BLaER1 (cell line): Measurements from ENCODE around the gene PDLIM4.
A peak's percentile ranks its signal among the peaks of the same experiment; 100 is the strongest.

Experiments
- H3K27ac ChIP-seq: shearing (Covaris generic); formaldehyde crosslinking; 2 replicates; pipeline ENCODE4 v1.8.1; 2022
- H3K27me3 ChIP-seq: shearing (Covaris generic); formaldehyde crosslinking; 2 replicates; pipeline ENCODE4 v1.8.1; 2022
- H3K36me3 ChIP-seq: shearing (Covaris generic); formaldehyde crosslinking; 2 replicates; pipeline ENCODE4 v1.8.1; 2022
- H3K4me1 ChIP-seq: shearing (Covaris generic); formaldehyde crosslinking; 2 replicates; pipeline ENCODE4 v1.8.1; 2022
- H3K4me2 ChIP-seq: shearing (Covaris generic); formaldehyde crosslinking; 2 replicates; pipeline ENCODE4 v1.8.1; 2022
- H3K4me3 ChIP-seq: shearing (Covaris generic); formaldehyde crosslinking; 2 replicates; pipeline ENCODE4 v1.8.1; 2022
- H3K9ac ChIP-seq: shearing (Covaris generic); formaldehyde crosslinking; 2 replicates; pipeline ENCODE4 v1.8.1; 2022
- H3K9me3 ChIP-seq: shearing (Covaris generic); formaldehyde crosslinking; 2 replicates; pipeline ENCODE4 v1.8.1; 2022
- H4K20me1 ChIP-seq: shearing (Covaris generic); formaldehyde crosslinking; 2 replicates; pipeline ENCODE4 v1.8.1; 2022
- Cebpa-rat ChIP-seq: shearing (Covaris generic); IDR thresholded peaks from 2 replicates; pipeline ENCODE4 v1.8.1; 2022

Gene PDLIM4

GRCh38 chr5:132257131-132258101 is at the start of gene PDLIM4:
PDLIM4 (plus strand) TSS chr5:132257696; CDS start chr5:132257735, 39 bp downstream.
- Histone ChIP-seq H4K20me1 (no peaks in the 10 kb centered on the region), H3K9ac (no peak within 1 kb of the TSS), H3K36me3 (no peaks in the 10 kb centered on the region), H3K9me3 (no peaks in the 10 kb centered on the region), H3K27ac (no peak within 1 kb of the TSS), H3K4me3 (no peak within 1 kb of the TSS), H3K27me3 (no peaks in the 10 kb centered on the region), H3K4me2 (no peak within 1 kb of the TSS), H3K4me1 (peaks cover 7% of the 10 kb centered on the region)
- no peak for TF ChIP-seq Cebpa-rat

GRCh38 chr5:132207778-132208177 is 49.7 kb upstream of the PDLIM4 start:
- Histone ChIP-seq H3K27me3 (no peaks in the 10 kb centered on the region), H3K27ac (peak overlapping the region; percentile 97), H3K9ac (peak overlapping the region; percentile 30; the same call in 1 of the 2 replicates), H3K4me3 (peak overlapping the region; percentile 26; the same call in 1 of the 2 replicates), H3K4me1 (peaks cover 94% of the 10 kb centered on the region), H4K20me1 (no peaks in the 10 kb centered on the region), H3K4me2 (peak overlapping the region; percentile 80), H3K9me3 (no peaks in the 10 kb centered on the region), H3K36me3 (peaks cover 36% of the 10 kb centered on the region)
- no peak for TF ChIP-seq Cebpa-rat

DNA sequence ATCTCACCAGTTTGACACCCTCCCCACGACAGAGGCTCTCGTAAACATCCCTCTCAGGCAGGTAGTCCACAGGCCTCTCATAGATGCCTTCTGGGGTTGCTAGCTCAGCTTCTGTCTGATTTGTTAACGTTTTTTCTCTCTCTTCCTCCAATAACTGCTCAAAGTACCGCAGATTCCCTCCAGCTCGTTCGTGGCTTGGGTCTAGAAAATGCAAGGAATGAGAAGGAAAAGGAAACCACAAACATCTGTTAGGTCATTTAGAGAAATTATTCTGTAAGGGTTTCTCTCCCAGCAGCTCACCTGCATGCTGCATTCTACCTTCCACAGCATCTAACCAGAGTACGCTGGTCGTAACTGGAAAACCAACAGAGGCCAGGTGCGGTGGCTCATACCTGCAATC is 48.4 kb upstream of the PDLIM4 start:
- peak overlapping the region; percentile 8; the same call in 1 of the 2 replicates for H3K4me3 ChIP-seq

DNA sequence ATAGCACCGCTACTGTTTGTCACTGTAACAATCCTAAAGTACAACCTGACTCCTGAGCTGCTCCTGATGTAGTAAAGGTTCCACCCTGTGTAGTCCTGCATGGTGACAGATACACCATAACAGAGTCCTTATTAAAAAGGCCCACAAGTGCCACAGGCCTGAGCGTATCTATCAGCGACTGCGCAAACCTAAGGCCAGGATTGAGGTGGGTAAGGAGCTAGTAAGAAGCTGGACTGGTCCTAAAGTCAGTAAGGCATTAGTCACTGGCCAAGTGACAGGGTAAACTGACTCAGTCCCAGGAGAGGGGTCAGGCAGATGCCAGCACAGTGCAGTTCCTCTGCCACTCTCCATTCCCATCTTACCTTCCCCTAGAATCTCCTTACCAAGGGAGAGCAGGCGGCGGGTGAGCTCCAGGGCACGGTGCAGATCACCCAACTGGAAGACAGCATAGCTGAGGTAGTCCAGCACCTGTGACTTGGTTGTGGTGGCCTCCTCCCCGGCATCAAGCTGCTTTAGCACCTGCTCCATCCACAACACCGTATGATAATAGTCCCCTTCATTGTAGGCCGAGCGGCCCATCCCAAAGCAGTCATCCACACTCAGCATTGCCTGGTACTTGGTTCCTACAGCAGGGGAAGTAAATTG is 47.5 kb upstream of the PDLIM4 start:
- peak overlapping the region; percentile 82 for H3K27ac ChIP-seq
- peaks cover 71% of the 10 kb centered on the region for H3K4me1 ChIP-seq
- no peak overlapping the region for H3K4me3 ChIP-seq
- H3K27me3 ChIP-seq: no peaks in the 10 kb centered on the region
- no peak for TF ChIP-seq Cebpa-rat
- peaks cover 53% of the 10 kb centered on the region for H3K36me3 ChIP-seq
- peak overlapping the region; percentile 82 for H3K4me2 ChIP-seq
- H3K9me3 ChIP-seq: no peaks in the 10 kb centered on the region
- H4K20me1 ChIP-seq: no peaks in the 10 kb centered on the region
- no peak overlapping the region for H3K9ac ChIP-seq

More for the DNA sequence above, 48.4 kb upstream of the PDLIM4 start:
- TF ChIP-seq Cebpa-rat: no peak
- Histone ChIP-seq H3K9me3 (no peaks in the 10 kb centered on the region), H4K20me1 (no peaks in the 10 kb centered on the region), H3K27ac (peak overlapping the region; percentile 82), H3K4me2 (peak overlapping the region; percentile 82), H3K9ac (peak overlapping the region; percentile 65), H3K36me3 (peaks cover 44% of the 10 kb centered on the region), H3K4me1 (peaks cover 80% of the 10 kb centered on the region), H3K27me3 (no peaks in the 10 kb centered on the region)

DNA sequence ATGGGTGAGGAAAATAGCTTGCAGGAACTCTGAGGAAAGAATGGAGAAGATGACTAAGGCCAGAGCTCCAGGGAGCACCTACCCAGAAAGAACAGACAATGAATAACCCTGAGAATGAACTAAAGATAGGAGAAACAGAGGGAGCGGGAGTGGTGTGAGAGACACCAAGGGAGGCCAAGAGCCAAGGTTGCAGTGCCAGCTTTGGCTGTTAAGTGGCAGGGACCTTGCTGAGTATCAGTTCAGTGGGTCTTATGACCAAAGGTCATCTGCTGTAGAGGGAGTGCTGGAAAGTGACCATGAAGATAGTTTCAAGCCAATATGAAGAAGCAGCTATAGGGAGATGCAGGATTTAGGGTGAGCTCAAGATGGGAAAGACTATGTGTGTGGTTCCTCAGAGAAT is 46.6 kb upstream of the PDLIM4 start:
- no peak for TF ChIP-seq Cebpa-rat
- H3K4me1 ChIP-seq: peaks cover 62% of the 10 kb centered on the region
- H3K27me3 ChIP-seq: no peaks in the 10 kb centered on the region
- H3K9me3 ChIP-seq: no peaks in the 10 kb centered on the region
- peak overlapping the region; percentile 82 for H3K27ac ChIP-seq
- H3K9ac ChIP-seq: no peak overlapping the region
- H3K4me3 ChIP-seq: no peak overlapping the region
- peaks cover 62% of the 10 kb centered on the region for H3K36me3 ChIP-seq
- peak overlapping the region; percentile 29 for H3K4me2 ChIP-seq
- H4K20me1 ChIP-seq: no peaks in the 10 kb centered on the region

DNA sequence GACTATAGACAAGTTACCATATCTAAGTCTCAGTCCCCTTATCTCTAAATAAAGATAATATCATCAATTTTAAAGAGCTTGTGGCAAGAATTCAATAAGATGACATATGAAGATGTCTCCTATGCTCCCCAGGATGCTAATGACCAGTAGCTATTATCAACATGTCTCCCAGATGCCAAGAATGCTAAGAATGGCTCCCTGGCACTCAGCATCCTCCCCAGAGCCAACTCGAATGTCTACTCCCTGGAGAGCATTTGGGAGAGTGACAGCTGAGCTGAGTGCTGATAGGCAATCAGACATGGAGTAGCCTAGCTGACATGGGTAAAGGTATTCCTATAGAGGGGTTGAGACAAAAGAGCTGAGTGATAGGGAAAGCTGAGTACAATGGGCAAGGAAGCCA is 45.7 kb upstream of the PDLIM4 start:
- Histone ChIP-seq H3K4me1 (peaks cover 53% of the 10 kb centered on the region), H3K9me3 (no peaks in the 10 kb centered on the region), H3K36me3 (peaks cover 69% of the 10 kb centered on the region), H3K4me3 (no peak overlapping the region), H4K20me1 (no peaks in the 10 kb centered on the region), H3K4me2 (peak overlapping the region; percentile 29), H3K27ac (peak overlapping the region; percentile 82; the same call in 1 of the 2 replicates), H3K27me3 (no peaks in the 10 kb centered on the region), H3K9ac (no peak overlapping the region)
- TF ChIP-seq Cebpa-rat: no peak

GRCh38 chr5:132213666-132214065 is 43.8 kb upstream of the PDLIM4 start:
- no peak overlapping the region for H3K4me3 ChIP-seq
- TF ChIP-seq Cebpa-rat: no peak
- H3K4me2 ChIP-seq: no peak overlapping the region
- no peaks in the 10 kb centered on the region for H3K9me3 ChIP-seq
- H3K27ac ChIP-seq: no peak overlapping the region
- no peaks in the 10 kb centered on the region; the same call in 1 of the 2 replicates for H4K20me1 ChIP-seq
- H3K4me1 ChIP-seq: peaks cover 45% of the 10 kb centered on the region
- H3K9ac ChIP-seq: no peak overlapping the region
- H3K36me3 ChIP-seq: peaks cover 87% of the 10 kb centered on the region
- H3K27me3 ChIP-seq: no peaks in the 10 kb centered on the region

DNA sequence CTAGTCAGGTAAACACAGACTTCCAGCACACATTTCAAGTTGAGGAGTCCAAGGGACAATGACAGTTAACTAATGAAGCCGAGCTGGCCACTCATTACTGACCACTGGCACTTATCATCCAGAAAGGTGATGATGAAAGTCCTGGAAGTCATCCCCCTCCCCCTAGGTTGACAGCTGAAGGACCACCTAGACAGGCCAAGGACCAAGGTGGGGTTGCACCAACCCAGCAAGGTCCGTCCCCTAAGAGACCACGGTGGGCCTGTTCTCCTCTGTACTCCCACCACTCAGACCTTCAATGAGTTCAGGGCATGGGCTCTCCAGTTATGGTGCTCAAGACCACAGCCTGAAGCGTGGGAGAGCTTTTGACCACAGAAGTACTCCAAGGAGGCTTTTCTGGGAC is 43.0 kb upstream of the PDLIM4 start:
- no peaks in the 10 kb centered on the region for H3K9me3 ChIP-seq
- H3K27me3 ChIP-seq: no peaks in the 10 kb centered on the region
- H3K36me3 ChIP-seq: peaks cover 96% of the 10 kb centered on the region
- no peak overlapping the region for H3K4me3 ChIP-seq
- H3K9ac ChIP-seq: no peak overlapping the region
- no peaks in the 10 kb centered on the region; the same call in 1 of the 2 replicates for H4K20me1 ChIP-seq
- no peak overlapping the region for H3K27ac ChIP-seq
- H3K4me1 ChIP-seq: peaks cover 36% of the 10 kb centered on the region
- TF ChIP-seq Cebpa-rat: no peak
- H3K4me2 ChIP-seq: no peak overlapping the region

- Histone ChIP-seq H3K9me3 (no peaks in the 10 kb centered on the region), H3K4me2 (no peak overlapping the region), H3K4me3 (no peak overlapping the region), H3K9ac (no peak overlapping the region), H3K36me3 (peaks cover 97% of the 10 kb centered on the region), H3K27ac (peak overlapping the region; percentile 21), H3K4me1 (peaks cover 28% of the 10 kb centered on the region), H3K27me3 (no peaks in the 10 kb centered on the region), H4K20me1 (no peaks in the 10 kb centered on the region; the same call in 1 of the 2 replicates)
- TF ChIP-seq Cebpa-rat: no peak
These were observed 42.2 kb upstream of the PDLIM4 start for GRCh38 chr5:132215329-132215728.

- H3K9me3 ChIP-seq: no peaks in the 10 kb centered on the region
- no peak overlapping the region for H3K4me2 ChIP-seq
- peaks cover 26% of the 10 kb centered on the region for H3K4me1 ChIP-seq
- peaks cover 75% of the 10 kb centered on the region for H3K36me3 ChIP-seq
- no peak for TF ChIP-seq Cebpa-rat
- no peak overlapping the region for H3K9ac ChIP-seq
- H3K27ac ChIP-seq: no peak overlapping the region
- H3K27me3 ChIP-seq: no peaks in the 10 kb centered on the region
- no peak overlapping the region for H3K4me3 ChIP-seq
- H4K20me1 ChIP-seq: peaks cover 9% of the 10 kb centered on the region; the same call in 1 of the 2 replicates
These were observed 39.2 kb upstream of the PDLIM4 start for GRCh38 chr5:132218321-132218720.
